SK-N-MC (cell line): ENCODE measurements around the gene CCT7.

Experiments
- DNase-seq: peaks from one replicate; pipeline ENCODE4 v3.0.0-alpha.2; 2011; ENCODE audit warnings: low read depth, low spot score
- H3K27ac ChIP-seq: fragments of 200-600 bp; sonication (generic); 2 replicates; pipeline ENCODE4 v1.5.1; 2016; ENCODE audit warnings: mixed run types
- H3K36me3 ChIP-seq: fragments of 200-600 bp; sonication (generic); 2 replicates; pipeline ENCODE4 v1.6.1; 2017; ENCODE audit warnings: antibody characterized with exemption, low read length, mixed read lengths; ENCODE audit not compliant: insufficient read depth
- H3K4me3 ChIP-seq: fragments of 200-600 bp; sonication (generic); 2 replicates; pipeline ENCODE4 v1.5.1; 2016
- H3K9ac ChIP-seq: fragments of 200-600 bp; sonication (generic); 2 replicates; pipeline ENCODE4 v1.8.0; 2017; ENCODE audit warnings: mixed run types, mixed read lengths; ENCODE audit not compliant: insufficient read length
- H3K9me3 ChIP-seq: fragments of 200-600 bp; sonication (generic); 2 replicates; pipeline ENCODE4 v1.6.1; 2017; ENCODE audit warnings: low read depth, mild to moderate bottlenecking, antibody characterized with exemption, low read length, moderate library complexity, mixed read lengths
- EZH2 ChIP-seq: fragments of 200-600 bp; sonication (generic); IDR thresholded peaks from one replicate; pipeline ENCODE4 v1.6.1; 2017; ENCODE audit warnings: antibody characterized with exemption
- FOXP2 ChIP-seq: optimal IDR thresholded peaks from 2 replicates; pipeline ENCODE3; 2011; ENCODE audit warnings: mild to moderate bottlenecking, moderate library complexity; ENCODE audit not compliant: insufficient read depth; ENCODE audit errors: extremely low read length, control extremely low read depth
- POLR2AphosphoS5 ChIP-seq: IDR thresholded peaks from 2 replicates; pipeline ENCODE4 v1.6.1; 2012; ENCODE audit warnings: mild to moderate bottlenecking, low read depth, low read length, borderline replicate concordance

Gene CCT7

GRCh38 chr2:73255907-73256617, 22.0 kb downstream of the CCT7 start:
- no peak for DNase-seq
- Histone ChIP-seq H3K9ac (no peak overlapping the region), H3K4me3 (no peak overlapping the region), H3K27ac (no peak overlapping the region), H3K9me3 (no peaks in the 10 kb centered on the region), H3K36me3 (peaks cover 38% of the 10 kb centered on the region)
- TF ChIP-seq EZH2 (no peak), FOXP2 (no peak), POLR2AphosphoS5 (no peak)

GRCh38 chr2:73256618-73256922, 22.5 kb downstream of the CCT7 start:
- Histone ChIP-seq H3K9me3 (no peaks in the 10 kb centered on the region), H3K27ac (no peak overlapping the region), H3K36me3 (peaks cover 33% of the 10 kb centered on the region), H3K9ac (no peak overlapping the region), H3K4me3 (no peak overlapping the region)
- no peak for TF ChIP-seq EZH2
- TF ChIP-seq FOXP2 = no peak
- TF ChIP-seq POLR2AphosphoS5 = no peak
- DNase-seq = no peak

- Histone ChIP-seq H3K9ac (no peak overlapping the region), H3K36me3 (peaks cover 29% of the 10 kb centered on the region)
Observed at GRCh38 chr2:73257021-73257420, 22.9 kb downstream of the CCT7 start.

GRCh38 chr2:73257425-73258125, 23.5 kb downstream of the CCT7 start:
- no peak for DNase-seq
- TF ChIP-seq EZH2 (no peak), POLR2AphosphoS5 (no peak; the same call in 1 of the 2 replicates), FOXP2 (no peak)
- Histone ChIP-seq H3K36me3 (peaks cover 25% of the 10 kb centered on the region), H3K9me3 (no peaks in the 10 kb centered on the region), H3K4me3 (no peak overlapping the region), H3K27ac (no peak overlapping the region), H3K9ac (no peak overlapping the region)

More at GRCh38 chr2:73257021-73257420, 22.9 kb downstream of the CCT7 start:
- no peak for DNase-seq
- no peaks in the 10 kb centered on the region for H3K9me3 ChIP-seq
- TF ChIP-seq EZH2 (no peak), FOXP2 (no peak), POLR2AphosphoS5 (no peak; the same call in 1 of the 2 replicates)
- H3K4me3 ChIP-seq = no peak overlapping the region
- H3K27ac ChIP-seq = no peak overlapping the region; the same call in 1 of the 2 replicates

DNA sequence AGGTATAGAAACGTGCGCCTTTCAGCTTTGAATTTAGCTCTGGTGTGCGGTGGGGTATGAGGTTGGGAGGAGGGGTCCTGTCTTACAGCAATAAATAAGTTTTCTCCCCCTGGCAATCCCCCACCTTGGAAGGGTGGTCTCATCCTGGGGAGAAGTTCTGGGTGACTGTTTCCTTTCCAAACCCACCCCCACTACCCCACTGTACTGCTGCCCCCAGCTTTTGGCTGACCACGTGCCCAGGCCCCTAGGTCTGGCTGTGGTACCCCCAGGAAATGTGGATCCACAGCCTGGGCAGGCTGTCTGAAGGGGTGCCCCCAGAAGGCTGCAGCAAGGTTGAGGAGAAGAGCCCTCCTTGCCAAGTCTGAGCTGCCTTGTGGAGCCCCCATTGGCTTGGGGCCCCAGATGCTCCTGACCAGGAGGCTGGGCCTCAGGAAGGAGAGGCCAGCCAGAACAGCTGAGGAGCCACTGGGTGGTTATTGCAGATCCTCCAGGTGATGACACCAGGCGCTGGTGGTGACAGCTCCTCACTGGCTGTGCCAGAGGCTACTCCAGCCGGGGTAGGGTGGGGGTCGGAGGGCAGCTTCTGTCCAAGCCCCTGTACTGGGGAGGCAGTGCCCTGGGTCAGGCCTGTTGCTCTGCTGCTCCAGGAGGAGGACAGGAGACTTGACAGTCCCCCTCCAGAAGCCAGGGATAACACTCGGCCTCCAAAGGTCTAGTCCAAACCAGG, 24.2 kb downstream of the CCT7 start:
- H3K36me3 ChIP-seq = peaks cover 17% of the 10 kb centered on the region
- no peak overlapping the region for H3K27ac ChIP-seq
- no peak overlapping the region for H3K9ac ChIP-seq
- H3K9me3 ChIP-seq = no peaks in the 10 kb centered on the region
- H3K4me3 ChIP-seq = no peak overlapping the region
- no peak for DNase-seq
- no peak for TF ChIP-seq FOXP2
- TF ChIP-seq POLR2AphosphoS5 = no peak
- TF ChIP-seq EZH2 = no peak

GRCh38 chr2:73258913-73259215, 24.8 kb downstream of the CCT7 start:
- no peak overlapping the region for H3K27ac ChIP-seq
- H3K36me3 ChIP-seq = peaks cover 12% of the 10 kb centered on the region
- no peaks in the 10 kb centered on the region for H3K9me3 ChIP-seq
- TF ChIP-seq POLR2AphosphoS5 = no peak
- TF ChIP-seq EZH2 = no peak
- no peak for TF ChIP-seq FOXP2
- H3K4me3 ChIP-seq = no peak overlapping the region
- DNase-seq = no peak
- no peak overlapping the region for H3K9ac ChIP-seq

- Histone ChIP-seq H3K36me3 (peaks cover 8% of the 10 kb centered on the region), H3K27ac (no peak overlapping the region), H3K4me3 (no peak overlapping the region), H3K9me3 (no peaks in the 10 kb centered on the region), H3K9ac (no peak overlapping the region)
- TF ChIP-seq EZH2 = no peak
- TF ChIP-seq POLR2AphosphoS5 = no peak
- no peak for TF ChIP-seq FOXP2
- DNase-seq = no peak
Observed at GRCh38 chr2:73259276-73259675, 25.2 kb downstream of the CCT7 start.

DNA sequence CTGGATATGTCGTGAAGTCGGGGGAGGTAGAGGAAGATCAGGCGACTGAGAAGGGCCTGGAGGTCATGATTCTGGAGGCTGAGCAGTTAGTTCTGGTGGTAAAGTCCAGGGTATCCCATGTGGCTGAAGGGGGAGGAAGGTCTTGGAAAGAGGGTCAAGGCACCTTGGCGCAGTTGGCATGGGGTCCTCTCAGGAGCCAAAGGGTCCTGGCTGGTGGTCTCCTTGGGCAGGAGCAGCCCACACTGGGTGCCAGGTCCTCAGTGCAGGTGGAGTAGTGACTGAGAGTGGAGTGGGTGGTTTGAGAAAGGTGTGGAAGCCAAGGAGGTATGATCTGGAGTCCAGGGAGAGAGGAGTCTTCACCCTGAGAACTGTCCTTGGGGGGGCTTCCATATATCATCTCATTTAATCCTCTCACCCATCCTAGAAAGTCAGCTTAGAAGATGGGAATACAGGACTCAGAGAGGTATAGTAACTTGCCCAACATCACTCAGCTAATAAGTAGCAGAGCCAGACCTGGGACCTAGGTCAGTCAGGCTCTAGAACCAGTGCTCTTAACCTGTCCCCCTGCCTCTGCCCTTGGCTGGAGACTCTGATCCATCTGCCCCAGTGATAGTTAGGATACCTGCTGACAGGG, 25.7 kb downstream of the CCT7 start:
- DNase-seq = no peak
- no peak overlapping the region for H3K4me3 ChIP-seq
- peaks cover 3% of the 10 kb centered on the region; the same call in 1 of the 2 replicates for H3K36me3 ChIP-seq
- H3K9ac ChIP-seq = no peak overlapping the region
- no peaks in the 10 kb centered on the region for H3K9me3 ChIP-seq
- H3K27ac ChIP-seq = no peak overlapping the region
- TF ChIP-seq POLR2AphosphoS5 = no peak
